ENCODE results near the gene LYL1. TPM values are rescaled to one million over a fixed set of nuclear protein-coding genes. Genes with fewer than 3 reads are reported as not detected.

The LYL1 gene
- total and polyA plus RNA-seq, 2 of the 13 experiments (the other 11 are each of a cell fraction or from before 2014, with no cell fraction given) = 0.75 to 0.92 TPM

DNA sequence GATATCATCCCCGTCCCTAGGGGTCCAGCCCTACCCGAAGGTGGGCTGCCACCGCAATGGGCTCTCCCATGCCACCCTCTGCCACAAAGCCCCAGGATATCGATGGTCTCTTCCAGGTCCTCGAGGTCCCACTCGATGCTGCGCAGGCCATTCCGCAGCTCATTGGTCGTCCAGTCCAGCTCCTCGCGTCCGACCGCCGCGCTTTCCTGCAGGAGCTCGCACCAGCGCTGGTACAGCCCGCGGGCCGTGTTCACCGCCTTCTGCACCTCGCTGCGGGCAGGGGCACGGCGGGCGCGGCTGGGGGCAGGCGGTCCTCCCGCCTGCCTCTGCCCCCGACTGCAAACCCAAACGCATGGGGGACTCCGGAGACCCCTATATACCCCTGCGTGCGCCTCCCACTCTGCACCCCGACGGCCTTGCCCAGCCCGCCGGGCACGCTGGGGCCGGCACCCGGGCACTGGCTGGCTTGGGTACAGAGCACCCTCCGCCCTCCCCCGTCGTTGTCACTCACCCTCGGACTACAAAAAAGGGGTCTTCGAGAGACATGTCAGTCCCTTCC, 47.0 kb upstream of the LYL1 start (continued):
- TF ChIP-seq ZBTB4 (CRISPR knock-in tag; IDR thresholded peaks at IDR 0.05; ENCODE audit: borderline replicate concordance) = no peak
- peak; percentile 23; the same call in 1 of the 2 replicates for TF ChIP-seq PATZ1 (CRISPR knock-in tag; IDR thresholded peaks at IDR 0.05)
- TF ChIP-seq, protein P1, sequence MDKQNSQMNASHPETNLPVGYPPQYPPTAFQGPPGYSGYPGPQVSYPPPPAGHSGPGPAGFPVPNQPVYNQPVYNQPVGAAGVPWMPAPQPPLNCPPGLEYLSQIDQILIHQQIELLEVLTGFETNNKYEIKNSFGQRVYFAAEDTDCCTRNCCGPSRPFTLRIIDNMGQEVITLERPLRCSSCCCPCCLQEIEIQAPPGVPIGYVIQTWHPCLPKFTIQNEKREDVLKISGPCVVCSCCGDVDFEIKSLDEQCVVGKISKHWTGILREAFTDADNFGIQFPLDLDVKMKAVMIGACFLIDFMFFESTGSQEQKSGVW (CRISPR knock-in tag; IDR thresholded peaks at IDR 0.05; ENCODE audit: borderline replicate concordance) = no peak
- TF ChIP-seq HOXA3 (CRISPR knock-in tag; IDR thresholded peaks at IDR 0.05) = no peak
- no peak; the same call in 1 of the 2 replicates for TF ChIP-seq ZNF275 (CRISPR knock-in tag; IDR thresholded peaks at IDR 0.05; ENCODE audit: borderline replicate concordance)
- TF ChIP-seq ZNF780A (CRISPR knock-in tag; IDR thresholded peaks at IDR 0.05) = no peak
- no peak for TF ChIP-seq ZNF232 (CRISPR knock-in tag; IDR thresholded peaks at IDR 0.05; ENCODE audit: borderline replicate concordance)
- TF ChIP-seq POLR2AphosphoS5 (IDR thresholded peaks at IDR 0.05; ENCODE audit: low read depth, low read length) = no peak
- TF ChIP-seq, protein P2, sequence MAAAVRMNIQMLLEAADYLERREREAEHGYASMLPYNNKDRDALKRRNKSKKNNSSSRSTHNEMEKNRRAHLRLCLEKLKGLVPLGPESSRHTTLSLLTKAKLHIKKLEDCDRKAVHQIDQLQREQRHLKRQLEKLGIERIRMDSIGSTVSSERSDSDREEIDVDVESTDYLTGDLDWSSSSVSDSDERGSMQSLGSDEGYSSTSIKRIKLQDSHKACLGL (CRISPR knock-in tag; IDR thresholded peaks at IDR 0.05) = peak; percentile 75
- no peak for TF ChIP-seq ZBTB40 (IDR thresholded peaks at IDR 0.05)
- peak; percentile 35; the same call in 1 of the 2 replicates for TF ChIP-seq ZBTB40 (CRISPR knock-in tag; IDR thresholded peaks at IDR 0.05)
